Right atrium auricular region (tissue), 2 donors: ENCODE results near the gene CRYZ. TPM values are rescaled to one million over a fixed set of nuclear protein-coding genes. Genes with fewer than 3 reads are reported as not detected.

Experiments
- DNase-seq: peaks from one replicate; pipeline ENCODE4 v3.0.0-alpha.2; 2019; ENCODE audit warnings: low spot score
- H3K27ac ChIP-seq, 2 donors: fragments of 200-600 bp; sonication (generic); 1 replicate in 1 of 2; 2 replicates in 1 of 2; pipeline ENCODE4 v1.5.1; 2016 to 2019
- H3K27me3 ChIP-seq, 2 donors: fragments of 200-600 bp; sonication (generic); one replicate each; pipeline versions ENCODE4 v1.5.1 to v1.6.0; 2017 to 2019
- H3K36me3 ChIP-seq: fragments of 200-600 bp; sonication (generic); one replicate; pipeline ENCODE4 v1.5.1; 2016
- H3K4me1 ChIP-seq, 2 donors: fragments of 200-600 bp; sonication (generic); one replicate each; pipeline versions ENCODE4 v1.5.1 to v1.6.0; 2017 to 2019
- H3K4me3 ChIP-seq, 2 donors: fragments of 200-600 bp; sonication (generic); 1 replicate in 1 of 2; 2 replicates in 1 of 2; pipeline ENCODE4 v1.5.1; 2017 to 2019; ENCODE audit warnings: mild to moderate bottlenecking in 1 of 2, moderate library complexity in 1 of 2
- H3K9me3 ChIP-seq, 2 donors: fragments of 200-600 bp; sonication (generic); one replicate each; pipeline ENCODE4 v1.5.1; 2019
- CTCF ChIP-seq, 2 donors: fragments of 200-600 bp; sonication (generic); IDR thresholded peaks; one replicate each; pipeline ENCODE4 v1.5.1; 2019; ENCODE audit warnings: antibody characterized with exemption in 2 of 2
- total RNA-seq, 2 donors: library from RNA; depleted of rRNA; stranded (reverse); fragments of >200 nt; gene quantifications; one replicate each; pipeline ENCODE4 v1.1.0, GENCODE V29; 2016

CRYZ gene
- 10 to 100 TPM; 30.5 to 39.8 TPM for total RNA-seq

GRCh38 chr1:74732960-74733603, at the start of gene CRYZ, which contains the start of gene TYW3:
CRYZ (minus strand) TSS chr1:74733050; CDS start chr1:74724821, 8,229 bp downstream.
TYW3 (plus strand) TSS chr1:74733152; CDS start chr1:74733245, 93 bp downstream.
- peak; percentile 88 for DNase-seq
- H3K4me1 ChIP-seq: peaks cover 0 to 47% of the 10 kb centered on the region in 2 donors
- H3K4me3 ChIP-seq: peak within 1 kb of the TSS; percentile 68 to 84
- H3K9me3 ChIP-seq: no peaks in the 10 kb centered on the region
- no peak for TF ChIP-seq CTCF (IDR thresholded peaks at IDR 0.05)
- H3K36me3 ChIP-seq: peaks cover 16% of the 10 kb centered on the region
- H3K27me3 ChIP-seq: no peaks in the 10 kb centered on the region
- peak within 1 kb of the TSS; percentile 85 to 88 for H3K27ac ChIP-seq

GRCh38 chr1:74780594-74780993, 47.7 kb upstream of the CRYZ start:
- Histone ChIP-seq H3K27ac (no peak overlapping the region), H3K4me1 (no peaks in the 10 kb centered on the region), H3K4me3 (no peak overlapping the region), H3K27me3 (no peaks in the 10 kb centered on the region), H3K9me3 (no peaks in the 10 kb centered on the region), H3K36me3 (no peaks in the 10 kb centered on the region)
- TF ChIP-seq CTCF (IDR thresholded peaks at IDR 0.05): no peak
- no peak for DNase-seq

GRCh38 chr1:74779750-74780149, 46.9 kb upstream of the CRYZ start:
- no peak for TF ChIP-seq CTCF (IDR thresholded peaks at IDR 0.05)
- no peak for DNase-seq
- Histone ChIP-seq H3K27ac (no peak overlapping the region), H3K36me3 (no peaks in the 10 kb centered on the region), H3K27me3 (no peaks in the 10 kb centered on the region), H3K4me1 (no peaks in the 10 kb centered on the region), H3K4me3 (no peak overlapping the region), H3K9me3 (no peaks in the 10 kb centered on the region)

- no peaks in the 10 kb centered on the region for H3K36me3 ChIP-seq
- H3K27me3 ChIP-seq: no peaks in the 10 kb centered on the region
- H3K27ac ChIP-seq: no peak overlapping the region
- no peak for DNase-seq
- TF ChIP-seq CTCF (IDR thresholded peaks at IDR 0.05): no peak
- H3K4me1 ChIP-seq: no peaks in the 10 kb centered on the region
- H3K4me3 ChIP-seq: no peak overlapping the region
- no peaks in the 10 kb centered on the region for H3K9me3 ChIP-seq
Measured at GRCh38 chr1:74777525-74777924, 44.7 kb upstream of the CRYZ start.

GRCh38 chr1:74775735-74776134, 42.9 kb upstream of the CRYZ start:
- Histone ChIP-seq H3K4me1 (no peaks in the 10 kb centered on the region), H3K4me3 (no peak overlapping the region), H3K36me3 (no peaks in the 10 kb centered on the region), H3K27ac (no peak overlapping the region), H3K27me3 (no peaks in the 10 kb centered on the region), H3K9me3 (no peaks in the 10 kb centered on the region)
- no peak for DNase-seq
- no peak for TF ChIP-seq CTCF (IDR thresholded peaks at IDR 0.05)

- DNase-seq: no peak
- Histone ChIP-seq H3K27ac (no peak overlapping the region), H3K4me1 (no peaks in the 10 kb centered on the region), H3K27me3 (no peaks in the 10 kb centered on the region), H3K36me3 (no peaks in the 10 kb centered on the region), H3K9me3 (no peaks in the 10 kb centered on the region), H3K4me3 (no peak overlapping the region)
- no peak for TF ChIP-seq CTCF (IDR thresholded peaks at IDR 0.05)
Measured at GRCh38 chr1:74773582-74773981, 40.7 kb upstream of the CRYZ start.
